GM19397 (cell line): ENCODE data around the gene VTI1A.
"Not testable (repeated sequence)": the region's sequence is repeated elsewhere in the genome, so short reads cannot be mapped to it uniquely, and the experiment has no call there.

Experiments used
- ATAC-seq: cut with Tn5 transposase; IDR thresholded peaks from one replicate; pipeline ENCODE4 v1.9.1; 2021; ENCODE audit warnings: mild to moderate bottlenecking, moderate library complexity; ENCODE audit not compliant: unreplicated experiment

The VTI1A gene

DNA sequence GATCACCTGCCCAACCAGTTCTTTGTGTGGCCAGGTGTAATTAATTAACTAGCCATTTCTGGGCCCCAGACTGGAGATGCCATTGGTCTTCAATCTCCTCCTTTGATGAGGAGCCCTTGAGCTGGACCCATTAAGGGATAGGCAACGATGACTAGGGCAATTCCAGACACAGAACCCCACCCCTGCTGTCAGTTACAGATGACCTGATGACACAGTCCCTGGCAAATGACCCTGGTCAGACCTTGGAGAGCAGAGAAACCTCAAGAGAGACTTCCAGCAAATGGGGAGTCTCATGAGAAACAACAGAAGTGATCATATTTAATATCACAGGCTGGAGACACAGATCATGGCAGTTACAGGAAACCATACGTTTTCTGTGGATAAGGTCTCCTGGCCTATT is 401.2 kb downstream of the VTI1A start:
- no peak for ATAC-seq

DNA sequence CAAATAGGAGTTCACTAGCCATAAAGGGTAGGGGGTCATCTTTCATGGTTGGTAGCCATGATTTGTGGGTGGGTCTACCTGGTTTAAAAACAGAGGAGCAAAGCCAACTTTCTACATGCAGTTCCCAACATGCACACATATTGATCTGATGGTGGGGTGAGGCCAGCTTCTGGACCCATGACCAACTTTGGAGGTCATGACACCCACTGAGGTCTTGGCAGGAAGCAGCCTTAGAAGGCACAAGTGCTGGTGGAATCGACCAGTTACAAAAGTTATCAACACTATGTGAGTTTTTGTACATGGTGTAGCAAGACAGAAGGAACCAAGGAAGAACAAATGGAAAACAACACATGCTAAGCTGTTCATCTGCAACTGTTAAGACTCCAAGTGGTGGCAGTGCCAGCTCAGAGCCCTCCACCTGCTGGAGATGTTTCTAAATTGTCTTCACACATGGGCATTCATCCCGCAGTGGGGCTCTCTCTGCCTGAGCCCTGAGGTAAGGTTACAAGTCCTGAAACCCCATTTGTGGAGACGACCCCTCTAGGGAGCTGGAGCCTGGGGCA is 401.9 kb downstream of the VTI1A start:
- ATAC-seq = no peak

DNA sequence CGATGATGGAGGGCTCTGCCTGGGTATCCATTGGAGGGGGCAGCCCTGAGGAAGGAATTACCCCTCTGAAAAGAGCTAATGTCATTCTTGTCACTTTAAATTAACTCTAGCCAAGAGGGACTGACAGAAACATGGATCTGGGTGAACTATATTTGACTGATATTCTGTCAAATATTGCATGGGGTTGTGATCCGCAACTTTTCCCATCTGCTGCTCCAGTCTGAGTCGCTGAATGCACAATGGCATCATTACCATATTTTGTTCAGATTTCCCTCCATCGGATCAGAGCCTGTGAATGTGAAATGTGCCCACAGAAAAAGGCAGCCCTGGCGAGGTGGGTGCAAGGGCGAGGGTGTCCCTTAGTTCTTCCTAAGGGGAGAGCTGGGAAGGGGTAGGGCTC is 402.5 kb downstream of the VTI1A start:
- ATAC-seq = no peak

DNA sequence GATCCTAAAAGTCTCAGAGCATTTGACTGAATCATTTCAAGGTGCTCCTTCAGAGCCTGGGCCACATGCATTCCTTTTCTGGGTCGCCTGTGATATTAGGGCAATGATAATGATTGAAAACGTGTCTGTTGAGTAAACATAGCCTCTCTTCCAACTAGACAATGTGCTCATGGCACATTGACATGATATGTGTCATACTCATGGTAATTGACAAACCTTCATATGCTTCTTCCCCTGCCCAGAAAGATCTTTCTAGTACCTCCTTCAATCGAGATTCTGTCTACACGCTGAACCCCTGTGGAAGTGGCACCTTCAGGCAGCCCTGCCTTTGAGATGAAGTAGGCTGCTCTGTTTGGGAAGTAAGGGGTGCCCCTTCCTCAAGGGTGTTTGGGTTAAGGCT is 404.2 kb downstream of the VTI1A start:
- ATAC-seq = no peak

DNA sequence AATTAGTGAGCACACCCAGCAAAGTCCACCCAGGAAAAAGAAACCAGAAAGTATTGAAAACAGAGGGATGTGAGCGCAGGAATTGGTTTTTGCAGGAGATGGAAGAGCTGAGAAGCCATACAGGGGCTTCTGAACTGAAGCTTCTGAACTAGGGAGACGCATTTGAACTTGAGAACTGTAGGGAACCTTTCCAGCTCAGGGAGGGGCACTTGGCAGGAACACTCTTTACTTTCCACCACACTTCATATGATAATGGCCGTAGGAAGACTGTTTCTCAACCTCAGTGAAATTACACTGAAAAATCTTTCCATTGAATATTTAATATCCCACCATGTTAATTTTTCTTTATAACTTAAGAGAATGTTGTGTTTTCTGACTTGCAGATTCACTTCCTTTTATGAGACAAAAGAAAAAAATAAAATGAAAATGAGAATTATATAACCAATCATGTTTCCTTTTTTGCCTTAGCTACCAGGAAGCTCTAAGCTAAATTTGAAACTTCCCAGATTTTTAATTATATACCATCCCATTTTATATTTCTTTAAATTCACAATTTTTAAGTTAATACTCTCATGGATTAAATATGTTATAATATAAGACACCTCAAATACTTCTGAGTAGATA is 404.7 kb downstream of the VTI1A start:
- ATAC-seq = no peak

DNA sequence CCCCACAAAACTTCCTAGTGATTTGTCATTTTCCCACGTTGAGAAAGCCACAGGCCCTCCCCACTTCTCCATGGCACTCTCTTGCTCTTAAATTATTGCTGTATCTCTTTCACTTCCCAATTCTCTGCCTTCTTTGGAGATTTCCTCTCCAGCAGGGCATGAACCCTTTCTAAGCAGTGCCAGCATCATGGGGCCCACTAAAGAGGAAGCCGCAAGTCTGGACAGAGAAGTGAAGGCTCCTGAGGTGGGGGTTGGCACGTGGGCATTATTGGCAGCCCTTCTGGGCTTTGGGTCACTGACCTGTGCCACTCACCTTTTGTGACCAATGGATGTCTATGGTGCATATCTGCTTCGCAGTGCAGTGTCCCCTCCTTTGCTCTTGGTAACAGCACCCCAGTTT is 405.3 kb downstream of the VTI1A start:
- ATAC-seq = no peak

DNA sequence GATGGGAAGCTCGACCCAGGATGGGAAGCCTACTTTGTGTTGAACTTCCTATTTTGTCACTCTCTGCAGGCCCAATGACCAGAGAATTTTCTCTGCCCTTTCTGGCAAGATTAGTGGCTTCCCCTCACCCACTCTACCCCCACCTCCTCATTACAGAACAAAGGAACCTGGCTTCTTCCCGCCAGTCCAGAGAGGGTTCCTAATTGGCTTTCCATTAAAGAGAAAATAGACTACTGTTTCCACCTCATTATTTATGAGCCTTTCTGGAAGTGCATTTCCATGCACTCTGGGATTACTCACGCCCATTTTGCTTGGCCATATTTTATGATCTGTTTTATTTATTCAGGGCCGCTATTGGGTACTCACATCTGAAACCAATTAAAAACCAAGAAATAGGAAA is 408.1 kb downstream of the VTI1A start:
- no peak for ATAC-seq

DNA sequence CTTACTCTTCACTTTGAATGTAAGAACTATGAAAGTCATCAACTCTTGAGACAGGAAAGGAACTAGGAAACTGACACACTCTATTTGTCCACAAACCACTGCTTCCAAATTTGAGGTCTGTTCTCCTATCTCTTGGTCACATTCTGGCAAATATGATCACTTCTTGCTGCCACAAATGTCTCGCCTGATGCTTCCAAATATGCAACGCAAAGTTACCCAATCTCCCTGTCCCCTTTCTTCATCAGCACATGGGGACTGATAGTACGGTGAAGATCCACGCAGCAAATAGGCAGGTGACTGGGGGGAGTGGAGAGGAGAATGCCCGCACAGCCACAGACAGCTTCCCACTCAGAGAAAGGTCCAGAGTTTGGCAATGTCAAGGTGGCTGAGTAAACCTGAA is 410.5 kb downstream of the VTI1A start:
- no peak for ATAC-seq

DNA sequence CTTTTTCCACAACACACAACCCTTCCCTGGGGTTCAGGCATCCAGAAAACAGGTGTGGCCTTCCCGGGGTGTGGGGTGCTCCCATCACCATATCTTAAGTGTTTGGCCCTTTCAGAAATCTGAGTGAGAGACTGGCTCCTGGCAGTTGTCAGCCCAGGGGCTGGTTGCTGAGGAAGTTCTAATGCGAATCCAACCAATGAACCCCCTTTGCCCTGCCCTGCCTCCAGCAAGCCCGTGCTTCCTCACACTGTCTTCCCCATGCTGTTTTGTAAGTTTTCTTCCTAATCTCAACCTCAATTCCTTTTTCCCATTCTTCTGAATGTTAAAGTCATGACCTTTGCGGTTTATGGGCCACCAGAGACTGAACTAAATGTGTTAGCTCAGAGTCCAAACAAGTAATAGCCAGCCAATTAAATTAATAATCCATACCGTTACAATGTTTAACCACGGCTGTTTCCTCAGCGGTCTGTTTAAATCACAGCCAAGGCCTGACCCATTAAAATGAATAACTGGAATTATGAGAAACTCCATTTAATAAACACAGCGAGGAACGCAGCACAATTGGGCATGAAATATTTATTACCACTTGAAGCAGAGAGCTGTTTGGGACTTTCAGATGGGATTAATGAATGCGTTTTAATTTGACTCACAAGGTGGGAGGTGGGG is 412.1 kb downstream of the VTI1A start:
- ATAC-seq = no peak

DNA sequence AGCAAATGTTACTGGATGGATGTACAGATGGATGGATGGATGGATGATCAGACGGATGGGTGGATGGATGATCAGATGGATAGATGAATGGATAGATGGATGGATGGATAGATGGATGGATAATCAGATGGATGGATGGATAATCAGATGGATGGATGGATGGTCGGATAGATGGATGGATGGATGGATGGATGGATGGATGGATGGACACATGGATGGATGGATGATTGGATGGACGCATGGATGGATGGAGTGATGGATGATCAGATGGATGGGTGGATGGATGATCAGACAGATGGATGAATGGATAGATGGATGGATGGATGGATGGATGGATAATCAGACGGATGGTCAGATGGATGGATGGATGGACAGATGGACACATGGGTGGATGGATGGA is 412.8 kb downstream of the VTI1A start:
- ATAC-seq = no peak

DNA sequence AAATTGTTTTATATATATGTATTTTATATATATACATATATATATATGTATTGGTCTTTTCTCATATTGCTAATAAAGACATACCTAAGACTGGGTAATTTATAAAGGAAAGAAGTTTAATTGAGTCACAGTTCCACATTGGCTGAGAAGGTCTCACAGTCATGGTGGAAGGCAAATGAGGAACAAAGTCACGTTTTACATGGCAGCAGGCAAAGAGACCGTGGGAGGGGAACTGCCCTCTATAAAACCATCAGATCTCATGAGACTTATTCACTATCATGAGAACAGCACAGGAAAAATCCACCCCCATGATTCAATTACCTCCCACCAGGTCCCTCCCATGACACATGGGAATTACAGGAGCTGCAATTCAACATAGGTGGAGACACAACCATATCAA is 416.4 kb downstream of the VTI1A start:
- ATAC-seq = not testable (repeated sequence)
